Measurements from ENCODE around the gene ITGA3. TPM values are rescaled to one million over a fixed set of nuclear protein-coding genes. Genes with fewer than 3 reads are reported as not detected.

The ITGA3 gene
- total RNA-seq, 1 experiment from 2014 or later: 14.7 TPM

- ChIA-PET POLR2A (no interaction called here), CTCF (no interaction called here)
- H3K4me3 Mint-ChIP-seq (ENCODE audit: unreplicated experiment): no peak overlapping the region
- Histone ChIP-seq H3K27me3 (replicated peaks; ENCODE audit: control insufficient read depth, insufficient read depth, low read length) (no peaks in the 10 kb centered on the region), H3K4me3 (ENCODE audit: low read depth, low read length) (no peak overlapping the region), H3K4me1 (no peaks in the 10 kb centered on the region), H3K36me3 (ENCODE audit: control insufficient read depth, insufficient read depth, low read length) (no peaks in the 10 kb centered on the region), H3K9me3 (no peaks in the 10 kb centered on the region)
- no peak overlapping the region for H3K27ac Mint-ChIP-seq (ENCODE audit: unreplicated experiment)
- no peaks in the 10 kb centered on the region for H3K9me3 Mint-ChIP-seq (ENCODE audit: unreplicated experiment)
- no peak for TF ChIP-seq CTCF (IDR thresholded peaks at IDR 0.05; ENCODE audit: insufficient read depth in 1 of 2, low read depth in 1 of 2, low read length in 1 of 2, severe bottlenecking in 1 of 2, unreplicated experiment in 1 of 2)
- no peak for DNase-seq
- intact Hi-C loops (cut with micrococcal nuclease; ENCODE audit: unreplicated experiment): no loop called here
- H3K4me1 Mint-ChIP-seq (ENCODE audit: low read depth, unreplicated experiment): no peaks in the 10 kb centered on the region
- H3K27me3 Mint-ChIP-seq (ENCODE audit: insufficient read depth, unreplicated experiment): no peaks in the 10 kb centered on the region
- no peaks in the 10 kb centered on the region for H3K36me3 Mint-ChIP-seq (ENCODE audit: insufficient read depth, unreplicated experiment)
- no TSS peak for BruUV-seq (replicated peaks)
Observed at GRCh38 chr17:50065056-50065455, 9.1 kb downstream of the ITGA3 start.

GRCh38 chr17:50066995-50067394 lies 11.1 kb downstream of the ITGA3 start:
- H3K4me3 Mint-ChIP-seq (ENCODE audit: unreplicated experiment): no peak overlapping the region
- no peaks in the 10 kb centered on the region for H3K36me3 Mint-ChIP-seq (ENCODE audit: insufficient read depth, unreplicated experiment)
- Histone ChIP-seq H3K9me3 (no peaks in the 10 kb centered on the region), H3K36me3 (ENCODE audit: control insufficient read depth, insufficient read depth, low read length) (no peaks in the 10 kb centered on the region; the same call in 1 of the 2 replicates), H3K27me3 (replicated peaks; ENCODE audit: control insufficient read depth, insufficient read depth, low read length) (no peaks in the 10 kb centered on the region), H3K4me3 (ENCODE audit: low read depth, low read length) (no peak overlapping the region), H3K4me1 (no peaks in the 10 kb centered on the region)
- intact Hi-C loops (cut with micrococcal nuclease; ENCODE audit: unreplicated experiment): no loop called here
- no peak for DNase-seq
- no TSS peak for BruUV-seq (replicated peaks)
- POLR2A ChIA-PET: no interaction called here
- CTCF ChIA-PET: no interaction called here
- no peaks in the 10 kb centered on the region for H3K9me3 Mint-ChIP-seq (ENCODE audit: unreplicated experiment)
- no peak overlapping the region for H3K27ac Mint-ChIP-seq (ENCODE audit: unreplicated experiment)
- no peaks in the 10 kb centered on the region for H3K27me3 Mint-ChIP-seq (ENCODE audit: insufficient read depth, unreplicated experiment)
- H3K4me1 Mint-ChIP-seq (ENCODE audit: low read depth, unreplicated experiment): no peaks in the 10 kb centered on the region
- TF ChIP-seq CTCF (IDR thresholded peaks at IDR 0.05; ENCODE audit: insufficient read depth in 1 of 2, low read depth in 1 of 2, low read length in 1 of 2, severe bottlenecking in 1 of 2, unreplicated experiment in 1 of 2): no peak

GRCh38 chr17:50067996-50068395 lies 12.1 kb downstream of the ITGA3 start:
- Histone ChIP-seq H3K27me3 (replicated peaks; ENCODE audit: control insufficient read depth, insufficient read depth, low read length) (no peaks in the 10 kb centered on the region), H3K4me3 (ENCODE audit: low read depth, low read length) (no peak overlapping the region), H3K4me1 (no peaks in the 10 kb centered on the region), H3K36me3 (ENCODE audit: control insufficient read depth, insufficient read depth, low read length) (no peaks in the 10 kb centered on the region; the same call in 1 of the 2 replicates), H3K9me3 (no peaks in the 10 kb centered on the region)
- ChIA-PET POLR2A (no interaction called here), CTCF (no interaction called here)
- Mint-ChIP-seq H3K27me3 (ENCODE audit: insufficient read depth, unreplicated experiment) (no peaks in the 10 kb centered on the region), H3K9me3 (ENCODE audit: unreplicated experiment) (no peaks in the 10 kb centered on the region), H3K4me3 (ENCODE audit: unreplicated experiment) (no peak overlapping the region), H3K36me3 (ENCODE audit: insufficient read depth, unreplicated experiment) (no peaks in the 10 kb centered on the region), H3K4me1 (ENCODE audit: low read depth, unreplicated experiment) (no peaks in the 10 kb centered on the region), H3K27ac (ENCODE audit: unreplicated experiment) (no peak overlapping the region)
- no peak for TF ChIP-seq CTCF (IDR thresholded peaks at IDR 0.05; ENCODE audit: insufficient read depth in 1 of 2, low read depth in 1 of 2, low read length in 1 of 2, severe bottlenecking in 1 of 2, unreplicated experiment in 1 of 2)
- DNase-seq: no peak
- BruUV-seq (replicated peaks): no TSS peak
- intact Hi-C loops (cut with micrococcal nuclease; ENCODE audit: unreplicated experiment): no loop called here

Data from Caco-2 (cell line).